BLaER1 (cell line): ENCODE data around the gene SKAP2.

Experiments used
- H3K27ac ChIP-seq: shearing (Covaris generic); formaldehyde crosslinking; 2 replicates; pipeline ENCODE4 v1.8.1; 2022
- H3K27me3 ChIP-seq: shearing (Covaris generic); formaldehyde crosslinking; 2 replicates; pipeline ENCODE4 v1.8.1; 2022
- H3K36me3 ChIP-seq: shearing (Covaris generic); formaldehyde crosslinking; 2 replicates; pipeline ENCODE4 v1.8.1; 2022
- H3K4me1 ChIP-seq: shearing (Covaris generic); formaldehyde crosslinking; 2 replicates; pipeline ENCODE4 v1.8.1; 2022
- H3K4me2 ChIP-seq: shearing (Covaris generic); formaldehyde crosslinking; 2 replicates; pipeline ENCODE4 v1.8.1; 2022
- H3K4me3 ChIP-seq: shearing (Covaris generic); formaldehyde crosslinking; 2 replicates; pipeline ENCODE4 v1.8.1; 2022
- H3K9ac ChIP-seq: shearing (Covaris generic); formaldehyde crosslinking; 2 replicates; pipeline ENCODE4 v1.8.1; 2022
- H3K9me3 ChIP-seq: shearing (Covaris generic); formaldehyde crosslinking; 2 replicates; pipeline ENCODE4 v1.8.1; 2022
- H4K20me1 ChIP-seq: shearing (Covaris generic); formaldehyde crosslinking; 2 replicates; pipeline ENCODE4 v1.8.1; 2022
- Cebpa-rat ChIP-seq: shearing (Covaris generic); IDR thresholded peaks from 2 replicates; pipeline ENCODE4 v1.8.1; 2022

Gene SKAP2

DNA sequence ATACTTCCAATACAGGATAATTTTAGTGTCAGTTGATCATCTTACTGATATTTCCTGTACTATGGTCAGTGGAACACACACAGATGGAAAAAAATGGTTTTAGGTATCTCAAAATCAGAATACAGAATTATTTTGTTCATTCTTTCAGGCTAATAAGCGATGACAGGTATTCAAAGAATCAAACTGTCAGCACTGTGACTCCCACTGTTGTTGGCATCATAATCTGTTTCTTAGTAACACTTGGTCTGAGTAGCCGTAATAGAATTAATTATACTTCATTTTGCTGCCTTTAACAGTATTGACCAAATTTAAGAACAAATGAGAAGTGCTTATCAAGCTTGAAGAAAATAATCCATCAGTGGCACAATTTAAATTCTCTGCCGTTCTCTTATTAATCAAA lies 215.0 kb downstream of the SKAP2 start:
- H3K27ac ChIP-seq, result no peak overlapping the region
- H3K27me3 ChIP-seq, result no peaks in the 10 kb centered on the region
- H3K9ac ChIP-seq, result no peak overlapping the region
- H3K4me3 ChIP-seq, result no peak overlapping the region
- no peaks in the 10 kb centered on the region for H4K20me1 ChIP-seq
- H3K36me3 ChIP-seq, result no peaks in the 10 kb centered on the region
- H3K4me2 ChIP-seq, result no peak overlapping the region
- no peaks in the 10 kb centered on the region for H3K9me3 ChIP-seq
- H3K4me1 ChIP-seq, result peaks cover 7% of the 10 kb centered on the region; the same call in 1 of the 2 replicates
- TF ChIP-seq Cebpa-rat, result no peak

DNA sequence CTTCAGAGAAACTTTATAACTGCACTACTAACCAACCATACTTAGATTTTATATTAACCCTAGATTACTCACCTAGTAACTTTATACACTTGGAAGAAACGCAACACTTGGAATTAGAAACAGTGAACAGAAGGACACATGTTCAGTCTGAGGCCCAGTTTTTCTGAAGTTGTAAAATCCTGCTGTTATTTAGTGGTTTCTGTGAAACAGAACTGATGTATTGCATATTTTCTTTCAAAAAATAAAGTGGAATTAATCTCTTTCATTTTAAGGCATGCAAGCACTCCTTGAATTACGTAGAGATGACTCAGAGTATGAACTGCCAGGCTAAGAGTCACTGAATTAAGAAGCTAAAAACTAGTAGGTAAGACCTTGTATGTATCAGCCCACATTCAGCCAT lies 215.8 kb downstream of the SKAP2 start:
- Histone ChIP-seq H4K20me1 (no peaks in the 10 kb centered on the region), H3K4me1 (no peaks in the 10 kb centered on the region), H3K4me3 (no peak overlapping the region), H3K27me3 (no peaks in the 10 kb centered on the region), H3K36me3 (no peaks in the 10 kb centered on the region), H3K9ac (no peak overlapping the region), H3K27ac (no peak overlapping the region), H3K4me2 (no peak overlapping the region), H3K9me3 (no peaks in the 10 kb centered on the region)
- TF ChIP-seq Cebpa-rat, result no peak

DNA sequence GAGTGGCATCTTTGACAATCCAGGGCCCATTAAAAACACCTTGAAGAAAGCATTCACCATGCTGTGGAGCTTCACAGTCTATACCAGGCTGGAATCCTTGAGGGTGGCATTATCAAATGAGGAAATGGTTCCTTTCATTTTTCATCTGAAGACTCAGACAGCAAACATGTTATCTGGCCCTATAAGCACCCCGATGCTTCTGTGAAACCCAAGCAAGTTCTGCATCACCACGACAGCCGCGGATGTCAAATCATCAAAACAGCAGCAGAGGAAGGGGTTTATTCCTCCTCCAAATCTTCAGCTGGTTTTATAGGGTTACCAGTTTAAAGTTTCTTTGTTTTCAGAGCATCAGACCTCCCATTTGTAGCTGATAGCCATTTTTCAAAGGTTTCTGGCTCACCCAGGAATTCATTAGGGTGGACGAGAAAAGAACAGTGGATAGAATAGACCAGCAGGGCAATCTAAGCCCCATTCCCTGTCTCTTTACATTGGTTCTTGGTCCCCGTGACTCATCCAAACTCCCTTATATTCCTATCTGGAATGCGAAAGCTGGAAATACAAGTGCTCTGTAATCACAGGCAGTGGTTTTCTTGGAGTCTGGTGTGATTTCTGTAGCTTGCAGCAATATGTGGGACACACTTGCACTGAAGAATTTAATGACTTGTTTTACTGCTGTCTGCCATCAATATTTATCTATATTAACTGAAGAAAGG lies 217.9 kb downstream of the SKAP2 start:
- Histone ChIP-seq H4K20me1 (no peaks in the 10 kb centered on the region), H3K27me3 (no peaks in the 10 kb centered on the region), H3K4me2 (no peak overlapping the region), H3K4me3 (no peak overlapping the region), H3K27ac (no peak overlapping the region), H3K36me3 (no peaks in the 10 kb centered on the region), H3K4me1 (no peaks in the 10 kb centered on the region), H3K9me3 (no peaks in the 10 kb centered on the region), H3K9ac (no peak overlapping the region)
- no peak for TF ChIP-seq Cebpa-rat

DNA sequence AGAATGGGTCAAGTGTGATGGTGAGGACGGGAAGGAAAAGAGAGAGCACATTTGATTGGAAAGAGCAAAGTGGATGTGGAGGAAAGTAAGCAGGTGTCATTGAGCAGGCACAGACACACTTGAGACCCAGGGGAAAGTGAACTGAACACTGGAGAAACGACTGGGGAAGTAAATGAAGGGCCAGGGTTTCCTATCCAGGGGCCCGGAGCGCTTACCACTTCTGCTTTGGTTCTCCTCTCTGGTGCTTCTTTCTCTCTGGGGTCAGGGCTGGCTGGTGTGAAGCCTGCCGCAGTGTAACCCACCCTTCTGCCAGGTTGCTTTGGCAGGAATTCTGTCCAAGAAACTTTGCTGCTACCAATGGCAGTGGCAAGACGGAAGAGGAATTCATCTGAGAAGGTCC lies 219.3 kb downstream of the SKAP2 start:
- Histone ChIP-seq H3K36me3 (no peaks in the 10 kb centered on the region), H3K4me3 (no peak overlapping the region), H3K27me3 (no peaks in the 10 kb centered on the region), H3K4me1 (no peaks in the 10 kb centered on the region), H3K4me2 (no peak overlapping the region), H4K20me1 (no peaks in the 10 kb centered on the region), H3K27ac (no peak overlapping the region), H3K9me3 (no peaks in the 10 kb centered on the region), H3K9ac (no peak overlapping the region)
- no peak for TF ChIP-seq Cebpa-rat

DNA sequence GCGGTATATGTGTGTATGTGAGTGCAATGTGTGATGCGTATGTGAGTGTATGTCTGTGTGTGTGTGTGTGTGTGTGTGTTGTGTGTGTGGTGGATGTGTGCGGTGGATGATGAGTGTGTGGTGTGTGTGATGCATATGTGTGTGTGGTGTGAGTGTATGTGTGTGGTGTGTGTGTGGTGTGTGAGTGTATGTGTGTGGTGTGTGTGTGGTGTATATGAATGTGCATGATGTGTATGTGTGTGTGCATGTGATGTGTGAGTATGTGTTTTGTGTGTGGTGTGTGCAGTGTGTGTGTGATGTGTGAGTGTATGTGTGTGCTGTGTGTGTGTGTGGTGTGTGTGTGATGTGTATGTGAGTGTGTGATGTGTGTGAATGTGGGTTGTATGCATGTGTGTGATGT lies 222.0 kb downstream of the SKAP2 start:
- no peaks in the 10 kb centered on the region for H3K9me3 ChIP-seq
- H3K27me3 ChIP-seq, result no peaks in the 10 kb centered on the region
- no peak overlapping the region for H3K9ac ChIP-seq
- H3K4me1 ChIP-seq, result no peaks in the 10 kb centered on the region
- no peak overlapping the region for H3K4me3 ChIP-seq
- H3K27ac ChIP-seq, result no peak overlapping the region
- H4K20me1 ChIP-seq, result no peaks in the 10 kb centered on the region
- H3K4me2 ChIP-seq, result no peak overlapping the region
- no peak for TF ChIP-seq Cebpa-rat
- H3K36me3 ChIP-seq, result no peaks in the 10 kb centered on the region

DNA sequence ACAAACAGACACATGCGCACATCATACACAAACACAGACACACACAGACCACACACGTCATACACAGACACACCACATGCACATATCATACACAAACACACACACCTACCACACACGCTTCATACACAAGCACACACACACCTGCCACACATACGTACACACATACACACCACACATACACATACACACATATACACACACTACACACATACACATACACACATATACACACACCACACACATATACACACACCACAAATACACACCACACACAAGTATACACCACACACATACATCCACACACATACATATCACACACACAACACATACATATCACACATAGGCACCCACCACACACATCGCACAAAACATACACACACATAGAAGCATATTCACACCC lies 224.7 kb downstream of the SKAP2 start:
- Histone ChIP-seq H4K20me1 (no peaks in the 10 kb centered on the region), H3K4me1 (no peaks in the 10 kb centered on the region), H3K9me3 (no peaks in the 10 kb centered on the region), H3K4me2 (no peak overlapping the region), H3K4me3 (no peak overlapping the region), H3K27ac (no peak overlapping the region), H3K36me3 (no peaks in the 10 kb centered on the region), H3K27me3 (no peaks in the 10 kb centered on the region), H3K9ac (no peak overlapping the region)
- TF ChIP-seq Cebpa-rat, result no peak

DNA sequence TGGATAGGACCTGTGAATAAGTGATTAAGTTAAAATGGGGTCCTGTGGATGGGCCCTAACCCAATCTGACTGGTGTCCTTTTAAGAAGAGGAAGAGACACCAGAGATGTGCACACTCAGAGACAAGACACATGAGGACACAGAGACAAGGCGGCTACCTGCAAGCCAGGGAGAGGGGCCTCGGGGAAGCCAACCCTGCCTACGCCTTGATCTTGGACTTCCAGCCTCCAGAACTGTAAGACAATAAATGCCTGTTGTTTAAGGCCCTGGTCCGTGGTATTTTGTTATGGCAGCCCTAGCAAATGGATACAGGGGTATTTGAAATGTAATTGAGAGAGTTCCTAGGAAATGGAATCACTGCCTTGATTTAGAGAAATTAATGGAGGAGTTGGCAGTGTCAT lies 225.3 kb downstream of the SKAP2 start:
- no peak overlapping the region for H3K4me2 ChIP-seq
- no peak overlapping the region for H3K27ac ChIP-seq
- H3K27me3 ChIP-seq, result no peaks in the 10 kb centered on the region
- no peak overlapping the region for H3K4me3 ChIP-seq
- no peaks in the 10 kb centered on the region for H3K9me3 ChIP-seq
- H4K20me1 ChIP-seq, result no peaks in the 10 kb centered on the region
- H3K36me3 ChIP-seq, result no peaks in the 10 kb centered on the region
- no peak for TF ChIP-seq Cebpa-rat
- no peaks in the 10 kb centered on the region for H3K4me1 ChIP-seq
- no peak overlapping the region for H3K9ac ChIP-seq

DNA sequence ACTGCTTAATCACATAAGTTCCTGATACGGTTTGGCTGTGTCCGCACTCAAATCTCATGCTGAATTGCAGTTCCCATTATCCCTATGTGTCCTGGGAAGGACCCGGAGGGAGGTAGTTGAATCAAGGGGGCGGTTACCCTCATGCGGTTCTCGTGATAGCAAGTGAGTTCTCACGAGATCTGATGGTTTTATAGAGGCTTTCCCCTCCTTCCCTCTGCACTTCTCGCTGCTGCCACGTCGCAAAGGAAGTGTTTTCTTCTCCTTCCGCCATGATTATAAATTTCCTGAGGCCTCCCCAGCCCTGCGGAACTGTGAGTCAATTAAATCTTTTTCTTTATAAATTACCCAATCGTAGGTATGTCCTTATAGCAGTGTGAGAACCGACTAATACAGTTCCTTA lies 226.2 kb downstream of the SKAP2 start:
- no peak for TF ChIP-seq Cebpa-rat
- no peaks in the 10 kb centered on the region for H3K36me3 ChIP-seq
- H3K4me3 ChIP-seq, result no peak overlapping the region
- H4K20me1 ChIP-seq, result no peaks in the 10 kb centered on the region
- no peaks in the 10 kb centered on the region for H3K4me1 ChIP-seq
- H3K9me3 ChIP-seq, result no peaks in the 10 kb centered on the region
- no peak overlapping the region for H3K9ac ChIP-seq
- no peak overlapping the region for H3K27ac ChIP-seq
- no peak overlapping the region for H3K4me2 ChIP-seq
- H3K27me3 ChIP-seq, result no peaks in the 10 kb centered on the region

DNA sequence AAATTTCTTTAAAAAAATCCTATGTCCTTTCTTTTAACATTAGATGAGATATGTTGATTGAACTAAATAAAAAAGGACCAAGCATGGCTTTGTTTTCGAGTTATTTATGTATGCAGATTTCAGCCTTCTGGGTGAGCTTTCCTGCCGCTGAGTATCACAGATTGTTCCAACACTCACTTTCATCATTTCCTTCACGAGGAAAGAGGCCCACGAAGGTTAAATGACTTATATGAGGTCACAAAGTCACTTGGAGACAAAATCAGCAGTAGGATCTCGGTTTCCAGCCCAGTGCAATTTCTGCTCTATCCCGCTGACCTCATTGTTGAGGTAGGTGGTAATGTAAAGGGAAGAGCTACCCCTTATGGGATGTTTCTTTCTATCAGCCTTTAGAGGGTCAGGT lies 226.8 kb downstream of the SKAP2 start:
- Histone ChIP-seq H3K4me1 (no peaks in the 10 kb centered on the region), H3K9ac (no peak overlapping the region), H3K36me3 (no peaks in the 10 kb centered on the region), H3K4me3 (no peak overlapping the region), H3K9me3 (no peaks in the 10 kb centered on the region), H4K20me1 (no peaks in the 10 kb centered on the region), H3K4me2 (no peak overlapping the region), H3K27me3 (no peaks in the 10 kb centered on the region), H3K27ac (no peak overlapping the region)
- no peak for TF ChIP-seq Cebpa-rat

DNA sequence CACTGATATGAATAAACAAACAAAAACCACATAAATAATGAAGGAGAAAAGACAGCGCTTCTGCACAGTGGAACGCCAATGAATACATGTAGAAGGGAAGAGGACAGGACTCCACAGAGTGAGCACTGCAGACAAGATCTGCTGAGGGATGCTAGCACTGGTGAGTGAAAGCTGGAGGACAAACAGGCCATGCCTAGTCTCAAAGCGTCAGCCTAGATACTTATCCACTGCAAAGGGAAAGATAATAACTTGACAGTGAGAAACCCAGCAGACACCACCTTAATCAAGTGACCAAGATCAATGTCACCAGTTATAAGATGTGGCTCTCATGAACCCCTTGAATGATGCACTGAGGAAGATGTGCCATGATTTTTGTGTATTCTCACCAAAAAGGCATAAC lies 227.6 kb downstream of the SKAP2 start:
- Histone ChIP-seq H3K27ac (no peak overlapping the region), H3K9ac (no peak overlapping the region)
- no peak for TF ChIP-seq Cebpa-rat

DNA sequence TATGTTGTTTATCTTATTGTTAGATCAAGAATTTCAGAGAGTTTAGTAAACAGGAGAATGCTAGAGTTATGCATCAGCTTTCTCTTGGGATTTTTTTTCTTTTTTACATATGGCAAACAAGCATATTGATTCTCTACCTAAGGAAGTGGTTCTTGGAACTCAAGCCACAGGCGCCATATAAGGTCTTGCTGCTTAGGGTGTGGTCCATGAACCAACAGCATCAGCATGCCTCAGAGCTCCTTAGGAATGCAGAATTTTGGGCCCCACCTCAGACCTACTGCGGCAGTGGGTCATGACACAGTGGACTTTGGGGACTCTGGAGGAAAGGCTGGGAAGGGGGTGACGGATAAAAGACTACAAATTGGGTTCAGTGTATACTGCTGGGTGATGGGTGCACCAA lies 230.8 kb downstream of the SKAP2 start:
- H3K9ac ChIP-seq, result no peak overlapping the region
- H3K27ac ChIP-seq, result no peak overlapping the region
- H3K4me1 ChIP-seq, result no peaks in the 10 kb centered on the region
- no peak overlapping the region for H3K4me3 ChIP-seq
- H4K20me1 ChIP-seq, result no peaks in the 10 kb centered on the region
- H3K36me3 ChIP-seq, result no peaks in the 10 kb centered on the region
- no peaks in the 10 kb centered on the region for H3K9me3 ChIP-seq
- H3K4me2 ChIP-seq, result no peak overlapping the region
- no peak for TF ChIP-seq Cebpa-rat
- no peaks in the 10 kb centered on the region for H3K27me3 ChIP-seq

More for the DNA sequence above, 227.6 kb downstream of the SKAP2 start:
- no peak overlapping the region for H3K4me2 ChIP-seq
- H3K36me3 ChIP-seq, result no peaks in the 10 kb centered on the region
- no peaks in the 10 kb centered on the region for H3K9me3 ChIP-seq
- H4K20me1 ChIP-seq, result no peaks in the 10 kb centered on the region
- no peak overlapping the region for H3K4me3 ChIP-seq
- no peaks in the 10 kb centered on the region for H3K4me1 ChIP-seq
- no peaks in the 10 kb centered on the region for H3K27me3 ChIP-seq
